D341Med (cell line): Measurements from ENCODE around the gene UBN2.

Experiments used
- DNase-seq: peaks from one replicate; pipeline ENCODE4 v3.0.0; 2012; ENCODE audit warnings: low spot score

The UBN2 gene

DNA sequence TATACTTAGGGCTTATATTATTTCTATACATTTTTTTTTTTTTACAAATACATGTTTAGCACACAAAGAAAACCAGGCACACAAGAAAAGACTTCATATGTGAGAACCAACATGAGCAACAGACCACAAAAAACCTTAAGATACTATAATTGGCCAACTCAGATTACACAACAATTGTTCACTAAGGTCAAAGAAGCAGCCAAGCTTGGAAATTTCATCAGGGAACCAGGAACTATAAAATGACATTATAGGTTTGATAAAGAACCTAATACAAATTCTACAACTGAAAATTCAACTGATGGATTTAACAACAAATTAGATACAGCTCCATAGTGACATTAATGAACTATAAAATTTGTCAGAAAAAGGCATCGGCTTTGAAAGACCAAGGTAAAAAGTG, 124.3 kb downstream of the UBN2 start:
- DNase-seq: no peak
